Gastroesophageal sphincter (tissue), 3 donors: ENCODE data around the gene PCYT1A.

Experiments used
- POLR2AphosphoS5 ChIP-seq: sonication (generic); formaldehyde crosslinking; IDR thresholded peaks from one replicate; pipeline ENCODE4 v1.6.1; 2017; ENCODE audit warnings: antibody characterized with exemption
- TF ChIP-seq, protein P1 (sequence below), 4 experiments: fragments of 200-600 bp in 2 of 4; fragments of 450-650 bp in 2 of 4; sonication (generic) in 1 of 4; IDR thresholded peaks; one replicate each; pipeline ENCODE4 v1.5.1; 2017 to 2019; ENCODE audit warnings: antibody characterized with exemption in 4 of 4, mild to moderate bottlenecking in 2 of 4, moderate library complexity in 2 of 4

DNA sequence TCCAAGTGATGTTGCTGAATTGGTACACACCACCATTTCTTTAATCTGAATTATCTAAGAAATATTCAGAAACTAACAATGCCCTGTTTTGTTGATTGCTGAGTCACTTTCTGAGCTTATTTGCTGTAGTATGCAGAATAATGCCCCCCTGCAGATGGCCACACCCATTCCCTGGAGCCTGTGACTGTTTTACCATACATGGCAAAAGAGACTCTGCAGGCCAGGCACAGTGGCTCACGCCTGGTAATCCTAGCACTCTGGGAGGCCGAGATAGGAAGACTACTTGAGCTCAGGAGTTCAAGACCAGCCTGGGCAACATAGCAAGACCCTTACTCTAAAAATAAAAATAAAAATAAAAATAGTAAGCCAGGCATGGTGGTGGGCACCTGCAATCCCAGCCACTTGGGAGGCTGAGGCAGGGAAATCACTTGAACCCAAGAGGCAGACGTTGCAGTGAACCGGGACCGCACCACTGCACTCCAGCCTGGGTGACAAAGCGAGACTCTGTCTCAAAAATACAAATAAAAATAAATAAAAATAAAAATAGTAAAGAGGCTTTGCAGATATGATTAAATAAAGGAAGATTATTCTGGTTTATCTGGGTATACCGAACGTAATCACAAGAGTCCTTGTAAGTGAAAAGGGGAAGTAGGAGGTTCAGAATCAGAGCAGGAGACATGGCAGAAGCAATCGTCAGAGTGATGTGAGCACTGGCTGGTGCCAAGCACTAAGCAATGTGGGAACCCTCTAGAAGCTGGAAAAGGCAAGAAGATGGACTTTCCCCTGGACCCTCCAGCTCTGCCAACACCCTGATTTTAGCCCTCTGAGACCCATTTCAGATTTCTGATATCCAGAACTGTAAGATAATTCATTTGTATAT is 19.0 kb downstream of the PCYT1A start:
- TF ChIP-seq, protein P1, sequence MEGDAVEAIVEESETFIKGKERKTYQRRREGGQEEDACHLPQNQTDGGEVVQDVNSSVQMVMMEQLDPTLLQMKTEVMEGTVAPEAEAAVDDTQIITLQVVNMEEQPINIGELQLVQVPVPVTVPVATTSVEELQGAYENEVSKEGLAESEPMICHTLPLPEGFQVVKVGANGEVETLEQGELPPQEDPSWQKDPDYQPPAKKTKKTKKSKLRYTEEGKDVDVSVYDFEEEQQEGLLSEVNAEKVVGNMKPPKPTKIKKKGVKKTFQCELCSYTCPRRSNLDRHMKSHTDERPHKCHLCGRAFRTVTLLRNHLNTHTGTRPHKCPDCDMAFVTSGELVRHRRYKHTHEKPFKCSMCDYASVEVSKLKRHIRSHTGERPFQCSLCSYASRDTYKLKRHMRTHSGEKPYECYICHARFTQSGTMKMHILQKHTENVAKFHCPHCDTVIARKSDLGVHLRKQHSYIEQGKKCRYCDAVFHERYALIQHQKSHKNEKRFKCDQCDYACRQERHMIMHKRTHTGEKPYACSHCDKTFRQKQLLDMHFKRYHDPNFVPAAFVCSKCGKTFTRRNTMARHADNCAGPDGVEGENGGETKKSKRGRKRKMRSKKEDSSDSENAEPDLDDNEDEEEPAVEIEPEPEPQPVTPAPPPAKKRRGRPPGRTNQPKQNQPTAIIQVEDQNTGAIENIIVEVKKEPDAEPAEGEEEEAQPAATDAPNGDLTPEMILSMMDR (IDR thresholded peaks at IDR 0.05): no peak
- TF ChIP-seq POLR2AphosphoS5: no peak
